CD4-positive, alpha-beta T cell treated with Interleukin-4 for 1 hour (primary cell): Measurements from ENCODE around the gene ALKAL2.

Experiments used
- DNase-seq, 2 donors: peaks; one replicate each; pipeline ENCODE4 v3.0.0-alpha.2; 2020 to 2022

The ALKAL2 gene

GRCh38 chr2:269356-270030 is 18.4 kb downstream of the ALKAL2 start:
- no peak for DNase-seq

DNA sequence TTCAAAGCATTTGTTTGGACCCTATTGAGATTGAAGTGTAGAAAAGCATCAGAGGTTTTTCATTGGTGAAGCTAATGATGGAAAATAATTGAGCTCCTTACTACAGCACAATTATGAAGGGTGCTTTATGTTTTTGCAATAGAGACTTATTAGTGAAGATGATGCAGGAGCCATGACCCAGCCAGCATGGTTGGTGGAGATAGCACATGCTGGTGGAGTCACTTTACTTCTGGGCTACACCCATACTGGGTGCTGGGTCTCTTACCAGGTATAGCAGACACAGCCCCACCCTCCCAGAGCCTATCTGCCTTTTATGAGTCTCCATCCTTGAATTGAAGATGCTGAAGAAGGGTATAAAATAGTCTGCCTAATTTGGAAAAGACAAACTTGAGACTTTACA is 19.6 kb downstream of the ALKAL2 start:
- DNase-seq = no peak

- peak; percentile 95 for DNase-seq
These were observed 23.1 kb downstream of the ALKAL2 start, which contains the start of gene ACP1 for GRCh38 chr2:264493-265468. ACP1 (plus strand) TSS chr2:264947; CDS start chr2:264965, 18 bp downstream.

- peak; percentile 55 to 69 for DNase-seq
These were observed 24.0 kb downstream of the ALKAL2 start, which contains the start of gene SH3YL1 for GRCh38 chr2:263774-264492. SH3YL1 (minus strand) TSS chr2:264032; CDS start chr2:263984, 48 bp downstream.

DNA sequence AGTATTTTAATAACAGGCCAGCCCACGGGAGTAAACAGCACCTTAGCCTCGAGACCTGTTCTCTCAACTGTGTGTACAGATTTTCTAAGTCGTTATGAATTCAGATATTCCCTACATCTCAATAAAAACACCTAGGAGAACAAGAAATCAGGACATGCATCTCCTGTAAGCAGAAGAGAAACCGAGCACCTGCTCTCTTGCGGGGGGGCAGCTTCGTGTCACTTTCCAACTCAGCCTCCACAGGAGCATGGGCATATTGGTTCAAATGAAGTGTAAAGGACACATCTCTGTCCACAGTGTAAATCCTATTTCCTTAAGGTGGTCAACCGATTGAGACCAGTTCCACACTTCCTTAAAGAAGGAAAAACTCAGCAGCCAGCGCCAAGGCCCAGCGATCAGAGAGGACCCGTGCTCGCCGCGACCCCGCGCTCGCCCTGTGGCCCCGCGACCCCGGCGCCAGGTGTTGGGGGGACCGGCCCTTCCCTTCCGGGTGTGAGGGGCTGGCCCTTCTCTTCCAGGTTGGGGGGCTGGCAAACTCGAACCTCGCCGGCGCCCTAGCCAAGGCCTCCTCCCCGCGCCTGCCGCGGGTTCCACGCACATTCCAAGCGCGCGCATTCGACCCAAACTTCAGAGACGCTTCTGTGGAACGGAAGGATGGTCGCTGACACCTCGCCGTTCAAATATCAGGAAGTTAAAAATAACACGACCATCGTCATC is 24.7 kb downstream of the ALKAL2 start:
- DNase-seq = no peak

GRCh38 chr2:262117-262516 is 25.8 kb downstream of the ALKAL2 start:
- no peak for DNase-seq

GRCh38 chr2:260507-261161 is 27.3 kb downstream of the ALKAL2 start:
- DNase-seq = no peak

DNA sequence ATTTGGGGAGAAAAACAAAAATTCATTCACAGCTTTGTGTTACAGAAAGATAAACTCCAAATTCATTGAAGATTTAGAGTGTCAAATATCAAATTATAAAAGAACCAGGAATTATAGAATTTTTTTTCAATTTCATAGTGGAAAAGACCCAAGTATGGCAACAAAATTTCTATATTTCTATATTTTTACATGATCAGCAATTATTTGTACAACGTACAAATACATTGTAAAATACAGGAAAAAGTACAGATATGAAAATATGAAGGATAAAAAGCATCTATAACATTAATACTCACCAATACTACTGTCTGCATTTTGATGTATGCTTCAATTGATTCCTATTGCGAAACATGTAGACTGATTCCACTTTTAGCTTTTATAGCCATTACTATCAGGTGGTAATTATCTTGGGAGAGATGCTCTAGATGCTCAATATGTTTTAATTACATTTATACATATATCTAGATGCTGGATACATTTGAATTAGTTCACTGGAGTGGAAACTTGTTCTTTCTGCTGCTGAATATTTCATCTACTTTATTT is 28.0 kb downstream of the ALKAL2 start:
- no peak for DNase-seq

DNA sequence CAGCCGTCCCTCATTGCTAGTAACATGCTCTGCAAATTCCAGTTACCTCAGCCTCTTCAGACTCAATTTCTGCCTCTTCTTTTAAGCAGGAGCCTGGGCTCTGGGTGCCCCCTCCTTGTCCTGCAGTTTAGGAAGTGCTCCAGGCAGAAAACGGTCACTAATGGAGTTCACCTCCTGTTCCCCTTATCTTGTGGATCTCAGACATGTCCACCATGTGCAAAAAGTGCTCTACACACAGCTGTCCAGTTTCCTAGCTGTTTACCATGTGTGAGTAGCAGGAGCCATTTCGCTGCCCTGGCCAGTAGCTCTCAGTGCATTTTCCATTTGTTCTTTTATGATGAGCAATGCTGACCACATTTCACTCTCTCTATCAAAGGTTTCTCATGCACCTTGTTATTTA is 29.0 kb downstream of the ALKAL2 start:
- no peak for DNase-seq

DNA sequence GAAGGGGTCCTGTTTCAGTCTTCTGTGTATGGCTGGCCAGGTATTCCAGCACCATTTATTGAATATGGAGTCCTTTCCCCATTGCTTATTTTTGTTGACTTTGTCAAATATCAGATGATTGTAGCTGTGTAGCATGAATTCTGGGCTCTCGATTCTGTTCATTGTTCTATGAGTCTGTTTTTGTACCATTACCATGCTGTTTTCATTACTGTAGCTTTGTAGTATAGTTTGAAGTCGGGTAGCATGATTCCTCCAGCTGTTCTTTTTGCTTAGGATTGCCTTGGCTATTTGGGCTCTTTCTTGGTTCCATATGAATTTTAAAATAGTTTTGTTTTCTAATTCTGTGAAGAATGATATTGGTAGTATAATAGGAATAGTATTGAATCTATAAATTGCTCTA is 30.0 kb downstream of the ALKAL2 start:
- no peak for DNase-seq

DNA sequence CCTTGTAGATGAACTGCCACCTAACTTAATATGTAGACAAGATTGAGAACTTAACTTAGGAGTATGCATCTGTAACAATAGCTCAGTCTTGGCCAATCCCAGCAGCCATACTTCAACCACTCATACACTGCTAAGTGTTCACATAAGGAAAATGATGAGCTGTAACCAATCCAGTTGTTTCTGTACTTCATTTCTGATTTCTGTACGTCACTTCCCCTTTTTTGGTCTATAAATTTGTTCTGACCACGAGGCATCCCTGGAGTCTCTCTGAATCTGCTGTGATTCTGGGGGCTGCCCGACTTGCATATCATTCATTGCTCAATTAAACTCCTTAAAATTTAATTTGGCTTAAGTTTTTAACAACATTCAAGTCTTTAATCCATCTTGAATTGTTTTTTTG is 30.5 kb downstream of the ALKAL2 start:
- no peak for DNase-seq

GRCh38 chr2:256094-256493 is 31.8 kb downstream of the ALKAL2 start:
- DNase-seq = no peak

DNA sequence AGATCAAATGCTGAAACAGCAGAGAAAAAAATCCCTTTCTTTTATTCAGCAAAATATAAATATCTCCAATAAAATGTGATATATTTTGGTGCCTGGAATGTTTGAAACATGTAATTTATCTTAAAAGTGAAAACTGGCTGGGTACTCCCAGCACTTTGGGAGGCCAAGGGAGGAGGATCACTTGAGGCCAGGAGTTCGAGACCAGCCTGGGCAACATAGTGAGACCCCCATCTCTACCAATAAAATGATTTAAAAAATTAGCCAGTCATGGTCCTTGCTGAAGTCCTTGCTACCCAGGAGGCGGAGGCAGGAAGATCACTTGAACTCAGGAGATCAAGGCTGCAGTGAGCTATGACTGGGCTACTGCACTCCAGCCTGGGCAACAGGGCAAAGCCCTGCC is 32.7 kb downstream of the ALKAL2 start:
- no peak for DNase-seq

GRCh38 chr2:254241-254640 is 33.6 kb downstream of the ALKAL2 start:
- DNase-seq = no peak

GRCh38 chr2:253202-253638 is 34.7 kb downstream of the ALKAL2 start:
- no peak for DNase-seq

DNA sequence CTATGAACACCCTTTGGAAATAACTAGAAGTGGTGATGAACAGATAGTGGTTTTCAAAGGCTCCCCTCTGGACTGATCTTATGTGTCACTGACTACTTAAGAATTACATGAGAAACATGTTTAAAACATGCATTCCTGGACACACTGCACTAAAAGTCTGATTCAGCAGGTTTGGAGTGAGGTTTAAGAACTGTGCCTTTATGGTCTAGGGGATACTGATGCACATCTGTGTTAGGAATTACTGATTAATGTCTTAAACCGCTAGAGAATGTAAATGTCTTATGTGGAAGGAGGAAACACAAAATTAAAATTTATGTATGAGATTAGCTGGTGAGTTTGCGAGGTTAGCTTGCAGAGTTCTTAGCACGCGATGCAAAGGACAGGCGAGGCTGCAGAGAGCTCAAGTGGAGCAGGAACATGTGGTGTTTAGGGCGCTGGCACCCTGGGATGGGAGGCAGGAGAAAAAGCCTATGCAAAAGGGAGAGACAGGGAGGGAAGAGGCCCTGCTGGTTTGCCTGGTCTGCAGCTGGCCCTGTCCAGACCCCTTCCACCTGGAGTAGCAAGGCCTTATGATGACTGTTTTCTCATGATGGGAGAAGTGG is 35.8 kb downstream of the ALKAL2 start:
- no peak for DNase-seq

DNA sequence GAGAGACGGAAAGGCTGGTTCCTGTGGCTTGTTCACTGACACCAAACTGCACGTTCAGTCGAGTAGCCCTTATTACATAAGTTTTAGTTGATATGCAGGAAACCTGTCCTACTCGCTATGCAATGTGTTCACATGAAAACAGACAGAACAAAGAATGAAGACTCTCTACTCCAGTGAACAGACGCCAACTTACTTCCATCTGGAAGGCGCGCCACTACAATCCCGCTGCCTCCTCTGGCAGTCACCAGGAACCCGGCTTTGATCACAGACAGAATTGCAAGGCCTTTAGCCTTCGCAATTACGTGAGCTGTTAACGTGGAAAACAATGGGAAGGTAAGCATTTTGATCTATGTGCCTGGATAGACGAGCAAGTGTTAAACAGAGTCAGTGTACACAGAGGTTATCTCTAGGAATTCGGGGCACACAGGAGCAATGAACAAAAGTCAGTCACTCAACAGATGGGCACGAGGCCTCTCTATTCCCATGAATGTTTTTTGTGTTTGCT is 38.3 kb downstream of the ALKAL2 start:
- no peak for DNase-seq

DNA sequence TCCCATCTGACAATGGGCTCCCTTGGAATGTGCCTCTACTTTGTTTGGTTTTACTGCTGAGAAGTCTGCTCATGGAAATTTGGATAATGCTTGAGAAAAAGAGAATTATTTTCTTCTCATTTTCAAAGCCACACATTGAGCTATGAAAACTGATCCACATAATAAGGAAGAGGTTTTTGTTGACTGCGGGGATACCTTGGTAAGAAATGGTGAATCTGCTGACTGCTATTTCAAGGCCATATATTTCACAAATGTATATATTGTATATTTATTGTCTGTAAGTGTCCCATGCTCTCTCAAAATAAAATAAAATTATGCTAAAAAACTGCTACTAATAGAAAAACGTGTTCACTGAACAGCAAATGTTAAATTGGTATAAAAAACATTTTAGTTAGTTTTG is 39.2 kb downstream of the ALKAL2 start:
- no peak for DNase-seq

- DNase-seq = peak; percentile 16 to 54
These were observed 41.3 kb downstream of the ALKAL2 start for GRCh38 chr2:246489-247144.

DNA sequence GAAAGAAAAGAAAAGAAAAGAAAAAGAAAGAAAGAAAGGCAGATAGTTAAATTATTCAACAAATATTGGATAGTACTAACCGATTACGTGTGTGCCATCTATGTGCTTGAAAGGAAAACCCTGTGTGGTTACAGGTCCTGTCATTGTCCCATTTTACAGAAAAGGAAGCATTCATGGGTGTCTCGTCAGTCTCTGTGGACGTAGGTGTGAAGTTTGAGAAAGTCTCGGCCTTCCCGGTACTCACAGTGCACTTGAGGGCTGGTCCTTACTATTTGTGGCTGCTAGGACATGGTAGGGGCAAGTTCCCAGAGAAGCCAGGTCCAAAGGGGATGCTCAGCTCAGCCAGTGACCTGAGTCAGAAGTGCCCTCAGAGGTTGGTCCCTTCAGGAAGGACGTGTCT is 43.3 kb downstream of the ALKAL2 start:
- no peak for DNase-seq
